GM18499 (cell line): ENCODE measurements around the gene CSPG4.
A peak's percentile ranks its signal among the peaks of the same experiment; 100 is the strongest.

ENCODE experiments used
- ATAC-seq: cut with Tn5 transposase; IDR thresholded peaks from one replicate; pipeline ENCODE4 v1.9.1; 2021; ENCODE audit warnings: moderate number of reproducible peaks; ENCODE audit not compliant: insufficient read depth, unreplicated experiment

The CSPG4 gene

DNA sequence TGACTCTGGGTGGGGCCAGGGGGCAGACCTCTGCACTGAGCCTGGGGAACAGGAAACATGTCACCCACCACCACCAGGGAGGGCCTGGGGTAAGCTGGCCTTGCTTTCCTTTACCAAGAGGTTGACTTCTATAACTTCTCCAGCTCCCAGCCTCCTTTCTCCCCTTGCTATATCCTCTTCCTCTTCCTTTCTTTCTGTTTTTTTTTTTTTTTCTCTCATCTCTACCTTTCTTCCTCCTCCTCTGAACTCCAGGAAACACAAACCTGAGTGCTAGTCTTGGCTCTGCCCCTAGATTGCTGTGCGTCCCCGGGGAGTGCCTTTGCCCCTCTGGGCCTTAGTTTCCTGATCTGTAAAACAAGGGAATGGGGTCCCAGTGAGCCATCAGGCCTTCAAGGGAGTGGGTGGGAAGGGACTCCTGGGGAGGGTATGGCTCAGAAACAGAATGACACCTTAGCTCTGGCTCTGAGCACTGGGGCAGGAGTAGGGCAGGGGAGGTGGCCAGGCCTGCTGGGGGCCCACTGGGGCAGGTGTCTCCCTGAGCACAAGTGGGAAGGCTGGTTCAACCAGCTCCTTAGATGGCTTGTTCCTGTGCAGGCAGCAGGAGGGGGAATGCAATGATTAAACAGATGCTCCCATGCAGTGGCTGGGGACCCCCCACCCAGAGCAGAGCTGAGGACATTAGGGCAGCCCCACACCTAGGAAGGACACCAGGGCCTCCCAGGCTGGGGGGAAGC, 60.7 kb downstream of the CSPG4 start:
- no peak for ATAC-seq

DNA sequence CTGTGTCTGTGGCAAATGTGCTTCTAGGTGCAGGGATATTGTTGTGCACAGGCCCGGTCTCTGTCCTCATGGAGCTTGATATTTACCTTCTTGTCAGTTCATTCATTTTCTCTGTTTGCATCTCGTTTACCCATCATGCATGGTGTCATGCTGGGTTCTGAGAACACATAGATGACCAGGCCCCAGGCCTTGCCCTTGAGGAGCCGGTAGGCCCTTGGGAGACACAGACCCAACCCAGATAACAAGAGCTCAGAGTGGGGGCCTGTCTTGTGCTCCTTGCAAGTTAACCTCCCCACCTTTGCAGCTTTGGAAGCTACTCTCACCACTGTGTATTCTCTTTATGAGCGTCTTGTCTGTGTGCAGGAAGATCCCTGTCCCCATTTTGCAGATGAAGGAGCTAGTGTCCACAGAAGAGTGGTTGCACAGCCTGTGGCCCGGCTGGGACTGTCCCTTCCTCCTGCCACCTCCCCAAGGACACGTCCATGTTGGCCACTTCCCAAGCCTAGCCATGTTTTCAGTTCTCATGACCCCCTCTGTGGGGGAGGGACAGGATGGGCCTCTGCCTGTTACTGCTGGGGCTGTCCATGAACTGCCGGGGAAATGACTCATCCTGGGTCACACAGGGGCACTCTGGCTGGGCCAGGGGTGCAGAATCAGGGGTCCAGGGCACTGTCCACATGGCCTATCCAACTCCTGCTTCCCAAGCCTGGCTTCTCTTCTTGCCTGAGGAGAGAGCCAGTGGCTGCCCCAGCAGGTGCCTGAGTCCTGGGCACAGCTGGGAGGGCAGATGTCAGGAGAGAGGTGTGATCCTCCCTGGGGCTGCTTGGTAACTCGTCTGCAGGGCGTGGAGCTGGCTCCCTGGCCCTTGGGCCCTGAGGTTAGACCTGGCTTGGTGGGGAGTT, 61.5 kb downstream of the CSPG4 start:
- no peak for ATAC-seq

GRCh38 chr15:75649848-75650247, 62.8 kb downstream of the CSPG4 start:
- no peak for ATAC-seq

DNA sequence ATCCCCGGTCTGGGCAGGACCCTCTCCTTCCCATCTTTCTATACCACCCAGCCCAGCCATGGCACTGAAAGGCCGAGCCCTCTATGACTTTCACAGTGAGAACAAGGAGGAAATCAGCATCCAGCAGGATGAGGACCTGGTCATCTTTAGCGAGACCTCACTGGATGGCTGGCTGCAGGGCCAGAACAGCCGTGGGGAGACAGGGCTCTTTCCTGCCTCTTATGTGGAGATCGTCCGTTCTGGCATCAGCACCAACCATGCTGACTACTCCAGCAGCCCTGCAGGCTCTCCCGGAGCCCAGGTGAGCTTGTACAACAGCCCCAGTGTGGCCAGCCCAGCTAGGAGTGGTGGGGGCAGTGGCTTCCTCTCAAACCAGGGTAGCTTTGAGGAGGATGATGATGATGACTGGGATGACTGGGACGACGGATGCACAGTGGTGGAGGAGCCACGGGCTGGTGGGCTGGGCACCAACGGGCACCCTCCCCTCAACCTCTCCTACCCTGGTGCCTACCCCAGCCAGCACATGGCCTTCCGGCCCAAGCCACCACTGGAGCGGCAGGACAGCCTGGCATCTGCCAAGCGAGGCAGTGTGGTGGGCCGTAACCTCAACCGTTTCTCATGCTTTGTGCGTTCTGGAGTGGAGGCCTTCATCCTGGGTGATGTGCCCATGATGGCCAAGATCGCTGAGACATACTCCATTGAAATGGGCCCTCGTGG, 63.4 kb downstream of the CSPG4 start:
- ATAC-seq, result no peak

DNA sequence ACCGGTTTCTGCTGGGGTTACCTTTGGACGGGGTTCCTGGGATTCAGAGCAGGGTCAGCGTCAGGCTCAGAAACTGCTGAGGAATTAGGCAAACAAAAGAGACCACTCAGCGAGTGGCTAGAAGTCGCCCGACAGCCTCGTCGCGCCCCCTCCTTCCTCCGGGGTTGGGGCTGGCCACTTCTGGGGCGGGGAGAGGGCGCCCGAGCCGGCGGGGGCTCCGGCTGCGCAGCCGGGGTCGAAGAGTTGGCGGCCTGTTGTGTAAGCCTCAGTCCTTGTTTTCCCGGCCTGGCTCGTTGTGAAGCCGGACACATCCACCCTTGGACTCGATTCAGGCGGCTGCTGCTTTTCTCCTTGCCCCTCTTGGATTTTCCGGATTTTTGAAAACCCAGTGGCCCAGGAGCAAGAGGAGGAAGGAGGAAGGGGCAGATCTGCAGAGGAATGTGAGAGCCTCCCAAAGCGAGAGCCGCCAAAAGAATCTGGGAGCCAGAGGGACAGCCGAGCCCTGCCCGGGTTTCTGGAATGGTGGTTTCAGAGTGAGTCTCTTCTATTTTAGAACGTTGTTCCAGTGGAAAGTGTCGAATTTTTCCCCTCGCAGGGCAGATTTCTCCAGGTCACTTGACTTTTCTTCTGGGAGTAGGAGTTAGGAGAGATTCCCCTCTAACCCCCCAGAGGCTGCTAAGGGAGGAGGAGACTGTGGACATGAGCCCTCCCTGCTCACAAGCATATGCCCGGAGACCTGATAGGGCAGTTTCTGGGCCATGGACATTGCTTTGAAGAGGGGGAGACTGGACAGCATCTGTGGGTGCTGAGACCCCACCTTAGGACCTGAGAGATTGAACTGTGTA, 64.3 kb downstream of the CSPG4 start:
- ATAC-seq, result no peak

DNA sequence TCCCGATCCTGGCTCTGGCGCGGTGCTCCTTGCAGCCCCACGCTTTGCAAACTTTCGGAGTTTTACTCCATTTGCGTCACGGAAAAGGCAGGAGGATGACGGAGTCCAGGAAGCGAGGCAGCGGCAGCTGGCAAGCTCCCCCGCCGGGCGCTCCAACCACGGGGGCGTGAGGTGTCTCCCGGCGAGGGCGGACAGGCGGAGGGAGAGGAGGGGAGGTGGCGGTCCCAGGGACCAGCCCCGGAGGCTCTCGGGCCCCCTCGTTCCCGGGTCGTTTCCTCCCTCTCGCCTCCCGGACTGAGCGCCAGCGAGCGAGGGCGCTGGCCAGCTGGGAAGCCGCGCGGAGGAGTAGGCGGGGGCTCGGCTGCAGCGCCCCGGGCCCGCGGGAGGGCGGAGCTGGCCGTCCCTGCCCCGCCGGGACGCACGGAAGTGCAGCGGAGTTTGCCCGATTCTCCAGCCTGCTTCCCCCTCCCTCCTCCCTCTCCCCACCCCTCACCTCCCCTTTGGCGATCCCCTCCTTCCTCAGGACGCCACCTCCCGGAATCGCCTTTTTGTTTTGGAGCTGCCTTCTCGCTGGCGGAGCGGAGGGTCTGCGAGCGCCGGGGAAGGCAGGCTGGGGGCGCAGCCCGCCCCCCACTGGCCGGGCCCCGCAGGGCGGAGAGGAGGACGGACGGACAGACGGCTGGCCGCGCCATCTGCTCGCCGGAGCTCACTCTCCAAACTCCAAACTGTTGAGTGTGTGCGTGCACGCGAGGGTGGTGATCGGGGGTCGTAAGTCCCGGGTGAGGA, 65.1 kb downstream of the CSPG4 start, which contains the start of gene SNX33:
Gene SNX33 (plus strand): TSS at position 543 of the 786 bp plus-strand sequence. CDS start 1,191 bp downstream, outside the sequence.
- no peak for ATAC-seq

- no peak for ATAC-seq
Measured at GRCh38 chr15:75646944-75647364, 65.7 kb downstream of the CSPG4 start.

- ATAC-seq, result no peak
Measured at GRCh38 chr15:75646112-75646943, 66.3 kb downstream of the CSPG4 start.

- no peak for ATAC-seq
Measured at GRCh38 chr15:75644376-75644775, 68.3 kb downstream of the CSPG4 start.

- ATAC-seq, result no peak
Measured at GRCh38 chr15:75641603-75642002, 71.0 kb downstream of the CSPG4 start.

DNA sequence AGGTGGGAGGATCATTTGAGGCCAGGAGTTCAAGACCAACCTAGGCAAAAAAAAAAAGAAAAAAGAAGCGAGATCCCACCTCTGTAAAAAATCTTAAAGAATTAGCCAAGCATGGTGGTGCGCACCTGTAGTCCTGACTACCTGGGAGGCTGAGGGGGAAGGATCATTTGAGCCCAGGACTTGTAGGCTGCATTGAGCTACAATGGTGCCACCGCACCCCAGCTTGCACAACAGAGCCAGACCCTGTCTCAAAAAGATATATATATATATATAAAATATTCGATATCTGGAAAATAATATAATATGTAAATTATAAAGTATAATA, 71.5 kb downstream of the CSPG4 start:
- no peak for ATAC-seq

GRCh38 chr15:75640483-75641178, 72.0 kb downstream of the CSPG4 start:
- no peak for ATAC-seq

DNA sequence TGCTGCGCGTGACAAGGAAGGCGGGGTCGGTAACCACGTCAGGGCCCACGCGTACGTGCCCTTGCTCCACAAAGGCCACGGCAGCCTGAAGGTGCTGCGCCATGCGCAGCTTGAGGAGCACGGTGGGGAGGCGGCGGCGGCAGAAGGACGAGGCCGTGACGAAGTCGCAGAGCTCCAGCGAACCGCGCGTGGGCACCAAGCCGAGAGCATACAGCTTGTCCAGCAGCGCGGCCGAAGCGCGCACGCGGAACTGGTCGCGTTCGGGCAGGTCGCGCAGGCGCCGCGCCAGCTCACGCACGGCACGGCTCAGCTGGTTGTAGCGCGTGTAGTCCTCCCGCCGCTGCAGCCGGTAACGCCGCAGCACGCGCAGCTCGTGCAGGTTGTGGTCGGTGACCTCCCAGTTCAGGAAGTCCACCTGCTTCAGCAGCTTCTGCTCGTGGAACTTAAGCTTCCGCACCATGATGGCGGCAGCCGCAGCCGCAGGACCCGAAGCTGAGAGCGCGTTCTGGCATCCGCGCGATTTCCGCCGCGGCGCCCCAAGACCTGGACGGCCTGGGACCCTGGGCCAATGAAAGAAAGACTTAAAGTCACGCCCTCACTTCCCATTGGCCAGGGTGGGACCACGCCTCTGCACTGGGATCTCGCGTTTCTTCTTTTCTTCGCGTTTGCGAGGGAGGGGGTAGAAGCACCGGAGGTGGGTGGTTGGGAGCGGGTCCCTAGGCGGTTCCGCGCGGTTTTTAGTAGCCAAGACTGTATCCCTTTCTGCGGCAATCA, 72.8 kb downstream of the CSPG4 start, which contains the start of gene IMP3:
Gene IMP3 (minus strand): TSS at position 516 of the 774 bp plus-strand sequence. CDS start 56 bp downstream, at position 460.
- peak; percentile 61 for ATAC-seq

DNA sequence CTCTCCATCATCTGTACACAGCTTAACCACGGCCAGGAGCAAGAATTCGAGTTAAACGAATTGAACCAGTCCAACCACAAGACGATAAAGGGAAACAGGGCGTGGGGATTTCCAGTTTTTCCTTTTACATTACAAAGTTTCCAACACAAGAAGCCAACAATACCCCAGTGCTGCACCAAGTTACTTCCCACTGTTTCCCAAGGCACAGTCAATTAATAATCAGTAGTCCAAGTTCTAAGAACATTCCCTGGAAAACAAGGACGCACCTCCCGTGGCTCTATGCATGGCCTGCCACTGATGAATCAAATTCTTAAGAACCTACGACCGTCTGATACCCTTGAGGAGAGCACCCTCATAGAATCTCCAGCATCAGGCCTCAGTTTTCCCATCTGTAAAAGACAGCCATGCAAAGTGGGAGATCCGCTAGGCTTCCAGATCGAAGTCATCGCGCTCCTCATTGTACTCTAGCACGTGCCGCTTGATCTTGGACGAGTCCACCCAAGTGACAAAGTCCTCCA, 73.4 kb downstream of the CSPG4 start:
- no peak for ATAC-seq

- no peak for ATAC-seq
Measured at GRCh38 chr15:75637245-75638009, 75.2 kb downstream of the CSPG4 start.

DNA sequence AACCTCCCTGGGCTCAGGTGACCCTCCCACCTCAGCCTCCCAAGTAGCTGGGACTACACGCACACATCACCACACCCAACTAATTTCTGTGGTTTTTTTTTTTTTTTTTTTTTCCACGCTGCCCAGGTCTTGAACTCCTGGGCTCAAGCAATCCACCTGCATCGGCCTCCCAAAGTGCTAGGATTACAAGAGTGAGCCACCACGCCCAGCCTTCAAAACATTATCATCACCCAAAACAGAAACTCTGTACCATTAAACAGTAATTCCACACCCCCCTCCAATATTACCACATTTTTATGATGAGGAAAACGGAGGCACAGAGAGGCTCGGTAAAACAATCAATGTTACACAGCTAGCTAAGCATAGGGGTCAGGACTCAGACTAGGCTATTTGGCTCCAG, 76.6 kb downstream of the CSPG4 start:
- no peak for ATAC-seq
